ENCODE data around the gene STEAP1B.

Gene STEAP1B

DNA sequence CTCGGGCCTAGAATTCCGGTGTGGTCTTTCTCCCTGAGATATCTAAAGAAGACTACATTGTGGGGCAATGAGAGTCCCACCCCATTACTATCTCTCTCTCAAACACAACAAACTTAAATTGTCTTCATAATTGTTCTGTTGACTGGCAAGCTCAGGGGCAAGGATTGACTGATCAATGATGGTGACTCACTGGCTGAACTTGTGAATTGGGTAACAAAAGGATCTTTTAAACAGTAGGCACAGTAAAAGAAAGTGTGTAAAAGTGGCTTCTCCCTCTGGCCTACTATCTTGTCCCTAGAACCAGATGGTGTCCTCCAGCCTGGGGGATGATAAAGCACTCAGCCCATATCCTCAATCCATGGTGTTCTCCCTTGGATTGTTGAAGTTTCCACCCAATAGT is 80.0 kb downstream of the STEAP1B start:
- TF ChIP-seq, protein P1, sequence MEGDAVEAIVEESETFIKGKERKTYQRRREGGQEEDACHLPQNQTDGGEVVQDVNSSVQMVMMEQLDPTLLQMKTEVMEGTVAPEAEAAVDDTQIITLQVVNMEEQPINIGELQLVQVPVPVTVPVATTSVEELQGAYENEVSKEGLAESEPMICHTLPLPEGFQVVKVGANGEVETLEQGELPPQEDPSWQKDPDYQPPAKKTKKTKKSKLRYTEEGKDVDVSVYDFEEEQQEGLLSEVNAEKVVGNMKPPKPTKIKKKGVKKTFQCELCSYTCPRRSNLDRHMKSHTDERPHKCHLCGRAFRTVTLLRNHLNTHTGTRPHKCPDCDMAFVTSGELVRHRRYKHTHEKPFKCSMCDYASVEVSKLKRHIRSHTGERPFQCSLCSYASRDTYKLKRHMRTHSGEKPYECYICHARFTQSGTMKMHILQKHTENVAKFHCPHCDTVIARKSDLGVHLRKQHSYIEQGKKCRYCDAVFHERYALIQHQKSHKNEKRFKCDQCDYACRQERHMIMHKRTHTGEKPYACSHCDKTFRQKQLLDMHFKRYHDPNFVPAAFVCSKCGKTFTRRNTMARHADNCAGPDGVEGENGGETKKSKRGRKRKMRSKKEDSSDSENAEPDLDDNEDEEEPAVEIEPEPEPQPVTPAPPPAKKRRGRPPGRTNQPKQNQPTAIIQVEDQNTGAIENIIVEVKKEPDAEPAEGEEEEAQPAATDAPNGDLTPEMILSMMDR (conservative IDR thresholded peaks at IDR 0.05): no peak
- H3K27ac ChIP-seq: no peak overlapping the region

DNA sequence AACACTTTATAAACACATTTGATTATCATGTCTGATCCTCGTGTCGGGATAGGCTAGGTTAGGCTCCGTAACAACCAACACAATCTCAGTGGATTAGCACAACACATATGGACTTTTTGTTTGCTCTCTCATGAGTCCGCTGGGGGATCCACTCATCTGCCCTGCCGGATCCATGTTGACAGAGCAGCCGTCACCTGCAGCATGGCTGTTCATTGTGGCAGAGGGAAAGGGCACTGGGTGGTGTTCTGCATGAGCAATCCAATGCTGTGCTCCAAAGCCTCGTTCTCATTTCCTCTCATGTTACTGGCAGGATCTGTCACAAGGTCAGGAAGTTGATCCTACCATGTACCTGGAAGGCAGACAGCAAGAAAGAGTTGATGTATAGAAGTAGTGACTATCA is 80.5 kb downstream of the STEAP1B start:
- TF ChIP-seq, protein P1 (conservative IDR thresholded peaks at IDR 0.05): no peak
- no peak overlapping the region for H3K27ac ChIP-seq

DNA sequence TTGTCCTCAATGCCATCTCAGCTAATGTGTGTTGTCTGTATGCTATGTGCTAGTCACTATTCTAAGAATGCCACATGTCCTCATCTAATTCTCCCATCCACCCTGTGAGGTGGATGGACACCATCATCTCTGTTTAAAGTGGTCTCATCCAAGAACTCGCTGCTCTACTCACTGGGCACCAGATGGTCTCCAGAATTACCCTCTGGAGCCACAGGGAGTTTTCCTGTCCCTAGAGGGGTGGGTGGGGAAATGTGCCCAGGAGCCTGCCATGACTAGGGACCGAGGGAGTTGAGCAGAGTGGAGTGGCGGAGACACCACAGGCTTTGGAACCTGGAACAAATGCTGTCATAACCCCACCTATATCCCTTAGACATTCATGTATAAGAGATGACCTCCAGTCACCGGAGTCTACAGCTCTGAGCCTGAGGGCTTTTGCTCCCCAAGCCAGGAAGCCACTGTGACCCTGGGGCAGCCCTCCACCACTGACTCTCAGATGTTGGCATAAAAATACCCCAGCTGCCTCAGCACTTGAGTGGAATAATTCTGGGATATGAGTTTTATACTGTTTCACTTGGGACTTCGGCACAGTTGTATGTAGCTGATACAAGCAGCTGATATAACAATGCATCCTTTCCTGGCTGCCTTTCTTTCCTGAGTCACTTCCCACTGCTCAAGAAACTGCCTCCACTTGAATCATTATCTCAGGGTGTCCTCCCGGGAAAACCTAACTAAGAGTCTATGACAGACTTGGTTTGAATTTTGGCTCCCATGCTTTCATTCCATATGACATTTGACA is 81.5 kb downstream of the STEAP1B start:
- TF ChIP-seq, protein P1 (conservative IDR thresholded peaks at IDR 0.05): no peak

DNA sequence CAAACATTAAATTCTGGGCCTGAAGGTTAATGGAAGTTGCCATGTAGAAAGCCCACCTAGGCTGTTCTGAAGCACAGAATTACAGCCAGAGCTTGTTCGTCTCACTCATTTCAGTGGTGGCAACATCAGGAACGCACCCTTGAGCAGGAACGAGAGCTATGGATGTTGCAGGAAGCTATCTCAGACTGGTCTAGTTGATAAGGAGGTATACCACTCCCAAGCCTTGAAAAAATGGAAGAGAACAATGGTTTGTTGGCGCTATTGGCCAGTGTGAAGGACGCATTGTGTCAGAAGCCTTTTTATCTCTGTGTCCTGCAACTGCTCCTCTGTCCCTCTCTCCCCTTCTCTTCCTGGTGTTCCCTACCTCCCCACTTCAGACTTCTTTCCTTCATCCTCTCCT is 82.1 kb downstream of the STEAP1B start:
- TF ChIP-seq, protein P1 (conservative IDR thresholded peaks at IDR 0.05): no peak
- H3K27ac ChIP-seq: no peak overlapping the region

More for the DNA sequence above, 81.5 kb downstream of the STEAP1B start:
- no peak overlapping the region for H3K27ac ChIP-seq

DNA sequence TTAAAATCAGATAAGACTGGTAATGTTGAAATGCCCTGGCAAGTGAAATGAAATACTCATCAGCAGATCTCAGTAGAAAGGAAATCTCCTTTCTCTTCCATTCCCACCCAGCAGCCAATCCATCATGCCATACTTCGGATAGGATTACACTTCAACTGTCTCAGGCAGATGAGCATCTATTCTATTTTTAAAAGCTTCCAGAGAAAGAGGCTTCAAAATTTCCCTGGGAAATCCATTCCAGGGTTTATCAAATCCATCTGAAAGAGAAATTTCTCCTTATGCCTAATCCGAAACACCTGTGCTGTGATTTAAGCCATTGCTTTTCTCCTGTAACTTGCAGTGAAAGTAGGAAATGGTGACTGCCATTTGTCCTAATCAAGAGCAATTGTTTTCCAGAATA is 82.6 kb downstream of the STEAP1B start:
- TF ChIP-seq, protein P1 (conservative IDR thresholded peaks at IDR 0.05): no peak
- no peak overlapping the region for H3K27ac ChIP-seq

DNA sequence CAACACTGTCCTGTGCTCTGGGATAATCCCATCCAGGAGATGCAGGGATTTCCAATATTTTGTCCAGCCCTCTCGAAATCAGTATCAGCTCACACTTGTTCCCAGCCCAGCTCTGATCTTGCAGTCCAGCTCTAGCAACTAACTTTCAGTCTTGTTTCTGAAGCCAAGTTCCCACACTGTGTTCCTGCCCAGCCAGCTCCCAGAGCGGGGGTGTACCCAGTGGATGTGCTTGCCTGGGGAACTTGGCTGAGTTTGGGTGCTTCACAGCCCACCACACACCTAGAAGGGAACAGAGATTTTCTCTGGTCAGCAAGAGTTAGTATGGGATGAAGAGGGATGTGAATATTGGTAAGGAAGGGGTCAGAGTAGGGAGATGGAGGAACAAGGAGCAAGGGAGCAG is 85.6 kb downstream of the STEAP1B start:
- H3K27ac ChIP-seq: no peak overlapping the region
- TF ChIP-seq, protein P1 (conservative IDR thresholded peaks at IDR 0.05): no peak

DNA sequence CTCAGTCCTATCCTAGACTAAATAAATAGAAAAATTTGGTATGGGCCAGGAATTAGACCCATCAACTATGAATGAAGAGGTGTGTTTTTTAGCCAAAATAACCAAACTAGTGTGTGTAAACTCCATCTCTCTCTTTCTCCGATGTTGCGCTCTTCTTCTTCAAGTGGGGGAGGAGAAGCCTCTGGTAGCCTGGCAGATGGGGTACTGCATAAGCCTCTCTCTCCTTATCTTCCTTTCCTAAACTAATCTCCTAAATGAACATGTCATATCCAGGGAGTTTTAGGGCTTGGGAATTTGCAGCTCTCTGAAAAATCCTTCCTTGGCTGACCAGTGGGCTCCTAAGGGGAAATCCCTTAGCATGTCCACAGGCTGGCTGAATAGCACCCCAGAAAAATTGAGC is 86.8 kb downstream of the STEAP1B start:
- TF ChIP-seq, protein P1 (conservative IDR thresholded peaks at IDR 0.05): no peak
- H3K27ac ChIP-seq: no peak overlapping the region
